ENCODE measurements around the gene GABBR2.

GABBR2 gene

DNA sequence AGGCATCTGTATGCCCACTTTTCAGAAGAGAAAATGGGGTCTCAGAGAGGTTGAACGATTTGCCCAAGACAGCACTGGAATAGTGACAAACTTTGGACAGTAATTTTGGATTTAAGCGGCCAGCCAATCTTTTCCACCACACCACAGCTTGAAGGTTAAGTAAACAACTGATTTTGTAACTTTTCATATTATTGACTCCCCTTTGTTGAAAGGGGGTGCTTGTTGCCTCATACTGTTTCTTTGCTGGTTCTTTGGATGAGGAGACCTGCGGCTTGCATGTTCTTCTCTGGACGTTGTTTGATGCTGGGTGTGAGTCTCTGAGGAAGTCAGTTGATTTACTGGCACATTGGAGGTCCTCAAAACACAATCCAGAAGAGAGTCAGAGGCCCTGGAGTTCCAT lies 11.7 kb upstream of the GABBR2 start:
- no peak for DNase-seq

GRCh38 chr9:98719055-98719454 lies 10.3 kb upstream of the GABBR2 start:
- DNase-seq: no peak

DNA sequence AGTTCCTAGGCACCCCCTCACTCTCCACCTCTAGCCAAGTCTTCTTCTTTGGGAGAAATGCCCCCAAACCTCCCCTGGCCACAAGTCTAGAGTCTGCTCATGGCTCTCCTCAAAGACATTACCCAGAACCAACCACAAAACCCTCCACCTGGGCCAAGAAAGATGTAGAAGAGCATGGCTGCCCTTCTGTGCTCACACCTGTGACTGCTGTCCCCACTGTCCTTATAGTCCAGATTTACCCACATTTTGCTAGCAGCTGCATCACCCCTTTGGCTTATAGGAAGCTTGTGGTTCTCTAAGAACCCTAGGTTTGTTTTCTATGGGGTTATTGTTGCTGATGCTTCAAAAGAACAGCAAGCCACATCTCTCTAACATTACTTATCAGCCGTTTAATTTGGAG lies 6.1 kb upstream of the GABBR2 start:
- no peak for DNase-seq

DNA sequence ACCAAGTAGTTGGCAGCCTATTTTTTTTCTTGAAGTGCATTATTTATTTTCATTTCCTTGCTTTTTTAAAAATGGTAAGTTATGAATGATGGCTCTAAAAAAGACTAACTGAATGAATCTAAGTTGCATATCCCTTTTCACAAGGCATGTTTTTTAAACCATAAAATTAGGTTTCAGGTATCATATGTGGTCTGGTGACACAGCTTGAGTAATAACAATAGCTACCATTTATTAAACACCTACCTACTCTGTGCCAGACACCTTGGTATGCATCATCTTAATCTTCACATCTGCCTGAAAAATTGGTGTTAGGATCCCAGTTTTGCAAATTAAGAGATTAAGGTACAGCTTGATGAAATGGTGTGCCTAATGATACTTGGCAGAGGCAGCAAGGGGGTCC lies 4.3 kb upstream of the GABBR2 start:
- DNase-seq: no peak

- DNase-seq: no peak
Measured at GRCh38 chr9:98709968-98710965, 1.5 kb upstream of the GABBR2 start.

DNA sequence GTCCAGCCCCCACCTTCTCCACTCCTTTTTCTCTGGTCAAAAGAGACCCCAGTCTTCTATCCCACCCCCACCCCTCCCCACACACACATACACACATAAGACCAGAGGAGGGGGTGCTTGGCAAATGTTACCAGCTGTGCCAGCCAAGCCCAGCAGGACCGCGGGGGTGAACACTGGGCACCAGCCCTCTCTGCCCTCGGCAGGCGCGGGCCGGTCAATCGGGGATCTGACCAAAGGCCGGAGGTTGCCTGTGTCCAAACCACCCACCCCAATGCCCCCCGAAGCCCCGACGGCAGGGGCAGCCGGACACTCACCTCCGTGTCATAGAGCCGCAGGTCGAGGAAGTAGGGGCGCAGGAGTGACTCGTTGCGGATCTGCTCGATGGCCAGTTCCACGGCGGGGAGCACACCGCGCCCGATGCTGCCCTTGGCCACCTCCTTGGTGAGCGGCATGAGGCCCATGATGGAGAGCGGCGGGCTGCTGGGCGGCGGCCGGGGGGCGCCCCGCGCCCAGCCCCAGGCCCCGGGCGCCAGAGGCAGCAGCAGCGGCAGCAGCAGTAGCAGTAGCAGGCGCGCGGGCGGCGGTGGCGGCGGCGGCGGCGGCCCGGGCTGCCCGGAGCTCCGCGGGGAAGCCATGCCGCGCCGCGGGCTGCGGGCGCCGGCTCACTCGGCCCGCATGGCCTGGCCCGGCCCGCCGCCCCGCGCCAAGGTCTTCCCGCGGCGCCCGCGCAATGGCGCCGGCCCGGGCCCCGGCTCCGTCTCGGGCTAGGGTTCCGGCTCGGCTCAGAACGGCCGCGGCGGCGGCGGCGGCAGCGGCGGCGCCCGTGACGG lies 417 bp downstream of the GABBR2 start:
- DNase-seq: no peak

- no peak for DNase-seq
Measured at GRCh38 chr9:98707166-98708102, 1.3 kb downstream of the GABBR2 start.

DNA sequence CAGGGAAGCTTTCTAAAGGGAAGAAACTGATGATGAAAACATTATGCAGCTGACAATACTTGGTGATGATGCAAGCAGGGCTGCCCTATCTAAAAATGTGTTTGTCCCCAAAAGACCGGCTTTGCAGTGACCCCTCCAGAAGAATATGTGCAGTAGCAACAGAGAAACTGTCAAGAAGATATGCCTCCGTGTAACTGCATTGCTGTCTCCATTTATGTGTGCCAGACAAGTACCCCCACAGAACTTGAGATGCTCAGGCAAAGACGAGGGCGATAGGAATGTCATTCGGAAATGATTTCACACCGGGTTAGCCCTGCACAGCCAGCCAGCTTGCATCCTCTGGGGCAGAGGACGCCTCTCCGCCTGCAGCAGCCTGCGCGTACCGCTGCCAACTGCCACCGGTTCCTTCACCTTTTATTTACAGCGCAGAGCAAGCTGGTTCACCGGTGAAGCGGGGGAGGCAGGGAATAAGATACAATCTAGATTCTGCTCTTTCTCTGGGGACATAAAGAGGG lies 2.0 kb downstream of the GABBR2 start:
- DNase-seq: no peak

DNA sequence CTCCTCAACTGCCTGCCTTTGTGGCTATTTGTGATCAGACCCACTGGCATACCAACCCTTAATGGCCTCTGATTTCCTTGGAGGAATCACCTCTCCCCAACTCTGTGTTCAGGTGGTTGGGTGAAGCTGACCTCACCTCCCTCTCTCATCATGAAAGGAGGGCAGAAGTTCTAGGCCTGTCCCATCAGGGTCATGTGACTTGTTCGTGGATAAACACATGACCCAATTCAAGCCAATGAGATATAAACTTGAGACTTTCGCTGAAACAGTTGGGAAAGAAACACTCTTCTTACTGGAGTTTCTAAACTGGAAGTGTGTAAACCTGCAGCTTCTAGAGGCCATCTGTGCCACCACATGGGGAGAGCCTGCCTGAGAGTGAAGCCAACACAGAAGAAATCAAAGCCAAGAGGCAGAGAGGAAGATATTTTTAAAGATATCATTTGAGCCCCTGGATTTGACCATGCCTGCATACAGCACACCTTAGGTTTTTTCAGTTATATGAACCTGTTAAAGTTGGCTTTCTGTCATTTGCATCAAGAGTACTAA lies 5.8 kb downstream of the GABBR2 start:
- no peak for DNase-seq

DNA sequence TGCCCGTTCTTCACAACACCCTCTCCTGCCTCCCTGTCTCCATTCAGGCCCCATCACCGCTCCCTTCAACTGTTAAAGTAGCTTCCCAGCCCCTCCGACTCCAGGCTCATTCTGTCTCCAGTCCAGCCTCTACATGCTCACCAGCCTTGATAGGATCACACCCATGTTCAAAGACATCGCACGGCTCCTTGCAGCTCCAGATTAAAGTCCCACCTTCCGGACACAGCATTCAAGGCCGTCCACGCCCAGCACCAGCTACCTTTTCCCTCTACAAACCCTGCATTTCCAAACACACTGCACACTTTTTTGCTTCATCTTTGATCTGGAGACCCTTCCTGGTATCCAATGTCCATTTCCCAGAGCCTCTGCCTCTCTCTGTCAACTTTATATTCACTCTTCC lies 6.4 kb downstream of the GABBR2 start:
- DNase-seq: no peak

- DNase-seq: no peak
Measured at GRCh38 chr9:98701576-98701975, 7.2 kb downstream of the GABBR2 start.

- DNase-seq: no peak
Measured at GRCh38 chr9:98700801-98701200, 7.9 kb downstream of the GABBR2 start.

DNA sequence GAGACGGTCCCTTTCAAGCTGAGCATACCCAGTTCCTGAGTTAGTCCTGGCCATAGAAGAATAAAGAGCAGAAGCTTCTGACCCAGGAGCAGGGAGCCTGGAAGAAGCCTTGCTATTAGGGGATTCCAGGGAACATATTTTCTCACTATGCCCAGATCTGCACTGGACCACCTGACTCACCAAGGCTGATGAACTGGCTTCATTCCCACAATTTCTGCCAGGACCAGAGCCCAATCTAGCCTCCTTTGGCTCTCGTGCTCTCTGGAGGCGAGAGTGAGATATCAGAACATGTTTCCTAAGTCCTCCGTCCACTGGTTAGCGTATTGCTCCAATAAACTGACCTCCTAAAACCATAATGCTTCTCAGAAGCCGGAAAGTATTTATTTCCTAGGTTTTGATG lies 9.9 kb downstream of the GABBR2 start:
- no peak for DNase-seq

- DNase-seq: no peak
Measured at GRCh38 chr9:98694943-98695342, 13.8 kb downstream of the GABBR2 start.

DNA sequence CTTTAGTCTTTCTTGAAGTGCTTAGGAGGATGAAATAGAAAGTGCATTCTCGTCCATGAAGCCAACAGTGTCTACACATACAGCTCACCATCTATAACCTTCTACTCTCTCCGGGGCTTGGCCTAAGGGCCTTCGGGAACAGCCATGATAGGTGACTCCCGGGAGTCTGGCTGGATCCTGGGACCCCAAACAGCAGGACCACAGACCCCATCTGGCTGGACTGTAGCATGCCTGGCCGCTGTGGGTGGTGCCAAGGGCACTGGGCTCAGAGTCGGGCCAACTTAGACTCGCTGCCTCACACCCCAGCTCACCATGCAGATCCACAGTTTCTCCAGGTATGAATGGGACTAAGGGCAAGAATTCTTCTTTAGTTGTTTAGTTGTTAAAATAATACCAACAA lies 16.3 kb downstream of the GABBR2 start:
- DNase-seq: no peak

GRCh38 chr9:98691890-98692289 lies 16.8 kb downstream of the GABBR2 start:
- DNase-seq: no peak

DNA sequence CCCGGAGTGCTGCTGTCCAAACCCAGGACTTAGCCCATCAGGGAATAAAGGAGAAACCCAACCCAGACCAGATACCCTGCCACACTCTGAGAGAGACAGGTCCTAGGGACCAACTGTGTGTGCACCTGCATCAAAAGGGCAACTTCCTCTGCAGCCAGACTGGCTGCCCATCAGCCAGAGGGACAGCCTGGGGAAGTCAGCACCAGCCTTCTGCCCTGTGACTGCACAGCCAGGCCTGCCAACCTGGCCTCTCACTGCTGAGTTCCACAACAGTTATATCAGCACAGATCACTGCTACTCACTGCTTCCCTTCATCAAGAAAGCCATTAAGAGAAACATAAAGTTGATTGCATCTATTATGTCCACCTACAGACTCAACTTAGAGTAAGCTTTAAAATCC lies 18.0 kb downstream of the GABBR2 start:
- DNase-seq: no peak

DNA sequence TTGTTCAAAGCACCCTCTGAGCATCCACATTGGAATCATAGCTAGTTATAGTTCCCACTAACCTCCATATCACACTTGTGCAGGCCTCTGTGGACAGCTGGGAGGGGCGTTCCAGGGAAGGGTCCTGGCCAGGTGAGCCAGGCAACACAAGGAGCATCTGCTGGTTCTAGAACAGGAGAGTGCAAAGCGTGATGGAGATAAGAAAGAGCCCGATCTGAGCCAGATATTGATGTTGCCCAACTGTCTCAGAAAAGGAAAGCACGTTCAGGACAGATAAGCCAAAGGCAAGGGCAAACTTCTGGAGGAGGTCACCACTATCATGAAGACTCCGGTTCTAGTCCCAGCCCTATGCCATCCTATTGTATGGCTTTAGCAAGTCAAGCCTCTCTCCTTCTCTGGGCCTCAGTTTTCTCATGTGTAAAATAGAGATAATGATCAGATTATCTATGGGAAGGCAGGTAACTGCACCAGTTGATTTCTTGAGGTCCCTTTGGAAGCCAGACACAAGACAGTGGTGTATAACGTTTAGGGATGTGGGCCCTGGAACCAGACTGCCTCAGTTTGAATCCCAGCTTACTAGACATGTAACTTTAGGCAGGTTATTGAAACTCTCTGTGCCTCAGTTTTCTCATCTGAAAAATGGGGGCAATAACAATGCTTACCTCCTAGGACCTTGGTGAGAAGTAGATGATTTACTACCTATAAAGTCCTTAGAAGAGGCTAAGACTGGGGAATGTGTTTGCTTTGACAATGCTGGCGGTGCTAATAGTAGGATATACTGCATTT lies 19.8 kb downstream of the GABBR2 start:
- no peak for DNase-seq

- no peak for DNase-seq
Measured at GRCh38 chr9:98687911-98688310, 20.8 kb downstream of the GABBR2 start.

- DNase-seq: no peak
Measured at GRCh38 chr9:98686961-98687855, 21.5 kb downstream of the GABBR2 start.
